K562 (cell line): ENCODE results near the gene TBL1XR1. TPM values are rescaled to one million over a fixed set of nuclear protein-coding genes. Genes with fewer than 3 reads are reported as not detected.

Experiments
- CAMTA2 ChIP-seq: fragments of 250-450 bp; sonication (Bioruptor Pico); conservative IDR thresholded peaks from 2 replicates; pipeline ENCODE4 v1.5.1; 2022
- HINFP ChIP-seq: fragments of 450-650 bp; conservative IDR thresholded peaks from 2 replicates; pipeline ENCODE4 v1.6.1; 2016; ENCODE audit warnings: missing genetic modification characterization, low read depth, mild to moderate bottlenecking, control low read depth, missing compliant biosample characterization
- JUND ChIP-seq, 2 experiments: IDR thresholded peaks; 2 replicates in 1 of 2; 3 replicates in 1 of 2; pipeline ENCODE4 v1.6.1; 2011; ENCODE audit warnings: borderline replicate concordance in 2 of 2, low read depth in 2 of 2, low read length in 2 of 2, improper control_type of control experiment in 1 of 2, missing biosample characterization in 1 of 2, missing genetic modification characterization in 1 of 2, missing genetic modification reagents in 1 of 2
- MBD2 ChIP-seq: sonication (generic); IDR thresholded peaks from 2 replicates; pipeline ENCODE4 v1.6.1; 2016; ENCODE audit warnings: low read depth, borderline replicate concordance
- NCOA1 ChIP-seq: fragments of 450-650 bp; IDR thresholded peaks from 2 replicates; pipeline ENCODE4 v1.6.1; 2016; ENCODE audit warnings: low read depth
- NR2C1 ChIP-seq, 2 experiments: fragments of 450-650 bp; IDR thresholded peaks; 2 replicates each; pipeline ENCODE4 v1.6.1; 2017; ENCODE audit warnings: mild to moderate bottlenecking in 2 of 2, antibody characterized with exemption in 1 of 2, inconsistent platforms in 1 of 2, missing compliant biosample characterization in 1 of 2, missing genetic modification characterization in 1 of 2
- PCBP1 ChIP-seq: fragments of 200-400 bp; formaldehyde crosslinking; IDR thresholded peaks from 2 replicates; pipeline ENCODE4 v1.6.1; 2018; ENCODE audit warnings: mild to moderate bottlenecking, low read depth, low read length; ENCODE audit not compliant: poor library complexity, severe bottlenecking
- PHF8 ChIP-seq: fragments of 200-600 bp; sonication (generic); IDR thresholded peaks from 2 replicates; pipeline ENCODE4 v1.6.1; 2012; ENCODE audit warnings: mixed run types, mild to moderate bottlenecking, inconsistent platforms, low read length, moderate library complexity, borderline replicate concordance
- POLR3A ChIP-seq: IDR thresholded peaks from 2 replicates; pipeline ENCODE4 v1.6.1; 2011; ENCODE audit warnings: borderline replicate concordance, mild to moderate bottlenecking, moderate library complexity; ENCODE audit not compliant: insufficient read length, insufficient read depth; ENCODE audit errors: extremely low read depth
- RAD21 ChIP-seq, 2 experiments: fragments of 250-450 bp in 1 of 2; fragments of 450-650 bp in 1 of 2; sonication (Bioruptor Pico) in 1 of 2; formaldehyde crosslinking in 1 of 2; IDR thresholded peaks in 1 of 2; conservative IDR thresholded peaks in 1 of 2; 2 replicates each; pipeline versions ENCODE4 v1.4.0 to v1.8.0; 2020 to 2022; ENCODE audit warnings: mild to moderate bottlenecking in 2 of 2, moderate library complexity in 1 of 2
- RFX1 ChIP-seq: fragments of 450-650 bp; IDR thresholded peaks from 2 replicates; pipeline ENCODE4 v1.6.1; 2016; ENCODE audit warnings: mild to moderate bottlenecking, moderate library complexity
- RNF2 ChIP-seq: sonication (generic); IDR thresholded peaks from 2 replicates; pipeline ENCODE4 v1.6.1; 2016
- RNF219 ChIP-seq: fragments of 250-450 bp; sonication (Bioruptor Pico); IDR thresholded peaks from 2 replicates; pipeline ENCODE4 v1.5.0; 2022; ENCODE audit warnings: mild to moderate bottlenecking
- SMARCA4 ChIP-seq: fragments of 450-650 bp; IDR thresholded peaks from 2 replicates; pipeline ENCODE4 v1.6.1; 2016
- TCFL5 ChIP-seq: fragments of 250-450 bp; sonication (Bioruptor Pico); conservative IDR thresholded peaks from 2 replicates; pipeline ENCODE4 v1.6.1; 2021; ENCODE audit warnings: mild to moderate bottlenecking, moderate library complexity, matching md5 sums
- THRB ChIP-seq: fragments of 450-650 bp; formaldehyde crosslinking; conservative IDR thresholded peaks from 2 replicates; pipeline ENCODE4 v1.4.0; 2022; ENCODE audit warnings: mild to moderate bottlenecking, missing genetic modification characterization
- TOE1 ChIP-seq, 2 experiments: fragments of 450-650 bp in 1 of 2; sonication (generic) in 1 of 2; formaldehyde crosslinking in 1 of 2; IDR thresholded peaks; 2 replicates each; pipeline versions ENCODE4 v1.7.1 to v1.8.0; 2016 to 2022; ENCODE audit warnings: borderline replicate concordance in 2 of 2, mild to moderate bottlenecking in 2 of 2, antibody characterized with exemption in 1 of 2, inconsistent platforms in 1 of 2, low read depth in 1 of 2, missing genetic modification reagents in 1 of 2, moderate library complexity in 1 of 2
- ZBTB17 ChIP-seq: fragments of 450-650 bp; formaldehyde crosslinking; IDR thresholded peaks from 2 replicates; pipeline ENCODE4 v1.4.0; 2020; ENCODE audit warnings: mild to moderate bottlenecking
- ZFP30 ChIP-seq: fragments of 250-450 bp; sonication (Bioruptor Pico); IDR thresholded peaks from 2 replicates; pipeline ENCODE4 v1.8.0; 2022; ENCODE audit warnings: moderate library complexity, mild to moderate bottlenecking, inconsistent platforms, borderline replicate concordance
- ZNF311 ChIP-seq: fragments of 250-450 bp; sonication (Bioruptor Pico); IDR thresholded peaks from 2 replicates; pipeline ENCODE4 v1.4.0; 2020; ENCODE audit warnings: mild to moderate bottlenecking, moderate library complexity
- ZNF444 ChIP-seq: fragments of 250-450 bp; sonication (Bioruptor Pico); IDR thresholded peaks from 2 replicates; pipeline ENCODE4 v1.4.0; 2020; ENCODE audit warnings: mild to moderate bottlenecking, moderate library complexity
- ZSCAN32 ChIP-seq: fragments of 450-650 bp; formaldehyde crosslinking; IDR thresholded peaks from 2 replicates; pipeline ENCODE4 v1.4.0; 2020; ENCODE audit warnings: mild to moderate bottlenecking, moderate library complexity
- polyA plus RNA-seq, 8 experiments: library from polyadenylated mRNA; depleted of rRNA in 4 of 8; stranded (reverse) in 5 of 8; unstranded in 3 of 8; fragments of >200 nt; fragmentation: Nextera tagmentation in 2 of 8; fragmentation: Illumina TruSeq in 1 of 8; extraction: Ambion mirVana in 2 of 8; extraction: Trizol in 1 of 8; gene quantifications; 2 replicates each; pipeline versions ENCODE4 v1.2.1 to v1.2.3, GENCODE V29; 2011 to 2014; ENCODE audit warnings: inconsistent platforms in 1 of 8, missing spikeins in 1 of 8
- total RNA-seq, 7 experiments: library from RNA; depleted of rRNA in 6 of 7; stranded (reverse); fragments of >200 nt in 6 of 7; fragmentation: Illumina TruSeq in 2 of 7; extraction: Trizol in 2 of 7; gene quantifications; 2 replicates each; pipeline versions ENCODE4 v1.2.1 to v1.2.3, GENCODE V29; 2011 to 2021; ENCODE audit warnings: low replicate concordance in 1 of 7

The TBL1XR1 gene
- total and polyA plus RNA-seq, 9 of the 15 experiments (the other 6 are each of a cell fraction or from before 2014, with no cell fraction given): 19.6 to 171 (median 83.3) TPM

GRCh38 chr3:177197727-177198460, 612 bp upstream of the TBL1XR1 start (continued):
- TF ChIP-seq PCBP1 (peak; percentile 40), ZSCAN32 (CRISPR knock-in tag) (no peak), NCOA1 (no peak), POLR3A (no peak), NR2C1 (IDR thresholded peaks at IDR 0.05) (no peak), NR2C1 (tag; IDR thresholded peaks at IDR 0.05) (no peak), TOE1 (IDR thresholded peaks at IDR 0.05; ENCODE audit: borderline replicate concordance) (no peak), TOE1 (CRISPR knock-in tag; IDR thresholded peaks at IDR 0.05; ENCODE audit: borderline replicate concordance, low read depth) (no peak), PHF8 (peak; percentile 34; the same call in 1 of the 2 replicates), MBD2 (no peak), TCFL5 (CRISPR knock-in tag) (no peak), ZNF444 (CRISPR knock-in tag) (no peak), ZBTB17 (CRISPR knock-in tag) (no peak), ZNF311 (CRISPR knock-in tag) (no peak), RFX1 (no peak), HINFP (tag) (no peak), THRB (no peak), RNF219 (CRISPR knock-in tag) (no peak), ZFP30 (CRISPR knock-in tag) (no peak), SMARCA4 (no peak; the same call in none of the 2 replicates), RNF2 (no peak), CAMTA2 (CRISPR knock-in tag) (no peak), RAD21 (CRISPR knock-in tag; conservative IDR thresholded peaks at IDR 0.05 in 1 of 2, IDR thresholded peaks at IDR 0.05 in 1 of 2) (no peak; a peak in 1 of 4 replicates), JUND (IDR thresholded peaks at IDR 0.05; ENCODE audit: borderline replicate concordance, low read depth, low read length) (no peak), JUND (tag; IDR thresholded peaks at IDR 0.05; ENCODE audit: borderline replicate concordance, low read depth, low read length) (no peak)
